IMR-90 (cell line): ENCODE measurements around the gene PGD. TPM values are rescaled to one million over a fixed set of nuclear protein-coding genes. Genes with fewer than 3 reads are reported as not detected.

Experiments used
- ATAC-seq: fragments of 200-7000 bp; cut with Tn5 transposase; 2 replicates; pipeline ENCODE4 v1.9.1; 2020; ENCODE audit warnings: low read depth, mild to moderate bottlenecking, moderate library complexity
- BruUV-seq: library from RNA; stranded (reverse); fragments of 400-500 nt; replicated peaks from 2 replicates; lab custom pipeline; 2021; lab: Mats Ljungman, UMichigan
- CTCF ChIA-PET: fragments of 300-600 bp; formaldehyde crosslinking; extraction: SDS; loops from one replicate; lab custom pipeline; 2021; ENCODE audit warnings: antibody characterized with exemption; lab: Yijun Ruan, JAX
- POLR2A ChIA-PET: fragments of 300-600 bp; sonication (Branson Sonifier 250); formaldehyde crosslinking; loops from one replicate; lab custom pipeline; 2022; ENCODE audit warnings: antibody characterized with exemption; ENCODE audit not compliant: unreplicated experiment; lab: Charles Lee
- DNase-seq: peaks from one replicate; pipeline ENCODE4 v3.0.0; 2013
- H2AFZ ChIP-seq: replicated peaks from 2 replicates; pipeline ENCODE3; 2013; ENCODE audit warnings: low read length, mild to moderate bottlenecking; ENCODE audit not compliant: poor library complexity
- H2AK5ac ChIP-seq: 2 replicates; pipeline ENCODE4 v1.6.1; 2013; ENCODE audit warnings: low read depth, low read length, inconsistent platforms
- H2AK9ac ChIP-seq: replicated peaks from 2 replicates; pipeline ENCODE3; 2013; ENCODE audit warnings: mild to moderate bottlenecking, low read depth, low read length, moderate library complexity; ENCODE audit not compliant: poor library complexity
- H2BK120ac ChIP-seq: 2 replicates; pipeline ENCODE4 v1.6.1; 2013; ENCODE audit warnings: low read depth, low read length, inconsistent platforms
- H2BK15ac ChIP-seq: 3 replicates; pipeline ENCODE4 v1.6.1; 2013; ENCODE audit warnings: low read depth, low read length, inconsistent platforms
- H2BK20ac ChIP-seq: 2 replicates; pipeline ENCODE4 v1.6.1; 2013; ENCODE audit warnings: low read depth, mild to moderate bottlenecking, inconsistent platforms, low read length, moderate library complexity
- H2BK5ac ChIP-seq: 2 replicates; pipeline ENCODE4 v1.6.1; 2013; ENCODE audit warnings: mild to moderate bottlenecking, low read depth, low read length, inconsistent platforms; ENCODE audit not compliant: poor library complexity, severe bottlenecking
- H3K14ac ChIP-seq: replicated peaks from 2 replicates; pipeline ENCODE4 v1.6.1; 2013; ENCODE audit warnings: low read depth, low read length, inconsistent platforms
- H3K18ac ChIP-seq: 2 replicates; pipeline ENCODE4 v1.6.1; 2013; ENCODE audit warnings: low read depth, low read length, control low read depth
- H3K23ac ChIP-seq: 2 replicates; pipeline ENCODE4 v1.6.1; 2013; ENCODE audit warnings: low read depth, low read length, inconsistent platforms
- H3K27ac ChIP-seq: 2 replicates; pipeline ENCODE4 v1.5.1; 2013; ENCODE audit warnings: mild to moderate bottlenecking, control low read depth, low read length; ENCODE audit not compliant: insufficient read depth
- H3K27me3 ChIP-seq: 2 replicates; pipeline ENCODE4 v1.6.1; 2013; ENCODE audit warnings: low read length; ENCODE audit not compliant: control insufficient read depth, insufficient read depth
- H3K36me3 ChIP-seq: 2 replicates; pipeline ENCODE4 v1.6.1; 2013; ENCODE audit warnings: low read length, mixed read lengths; ENCODE audit not compliant: control insufficient read depth, insufficient read depth
- H3K4ac ChIP-seq: 2 replicates; pipeline ENCODE4 v1.6.1; 2013; ENCODE audit warnings: low read depth, low read length, inconsistent platforms
- H3K4me1 ChIP-seq: 2 replicates; pipeline ENCODE4 v1.6.1; 2013; ENCODE audit warnings: low read length, mixed read lengths; ENCODE audit not compliant: control insufficient read depth, insufficient read depth
- H3K4me2 ChIP-seq: 2 replicates; pipeline ENCODE4 v1.6.1; 2013; ENCODE audit warnings: low read depth, mild to moderate bottlenecking, control low read depth, low read length, moderate library complexity
- H3K4me3 ChIP-seq: 2 replicates; pipeline ENCODE4 v1.5.1; 2013; ENCODE audit warnings: low read depth, mild to moderate bottlenecking, control low read depth, low read length, moderate library complexity; ENCODE audit not compliant: insufficient read depth
- H3K56ac ChIP-seq: 2 replicates; pipeline ENCODE4 v1.6.1; 2013; ENCODE audit warnings: low read length, inconsistent platforms; ENCODE audit not compliant: insufficient read depth; ENCODE audit errors: extremely low read depth
- H3K79me1 ChIP-seq, 2 experiments: 2 replicates each; pipeline ENCODE4 v1.6.1; 2013; ENCODE audit warnings: low read length in 2 of 2, inconsistent platforms in 1 of 2, low read depth in 1 of 2
- H3K9ac ChIP-seq: 2 replicates; pipeline ENCODE4 v1.6.1; 2013; ENCODE audit warnings: low read depth, low read length, control low read depth
- H3K9me1 ChIP-seq: 2 replicates; pipeline ENCODE4 v1.6.1; 2013; ENCODE audit warnings: low read length, inconsistent platforms; ENCODE audit not compliant: insufficient read depth
- H3K9me3 ChIP-seq: 2 replicates; pipeline ENCODE4 v1.6.1; 2013; ENCODE audit warnings: low read length; ENCODE audit not compliant: control insufficient read depth, insufficient read depth
- H4K20me1 ChIP-seq: 2 replicates; pipeline ENCODE4 v1.6.1; 2013; ENCODE audit warnings: low read length, inconsistent platforms; ENCODE audit not compliant: insufficient read depth
- H4K5ac ChIP-seq: 2 replicates; pipeline ENCODE4 v1.6.1; 2013; ENCODE audit warnings: mild to moderate bottlenecking, low read depth, low read length, control low read depth
- H4K8ac ChIP-seq, 2 experiments: 2 replicates each; pipeline ENCODE4 v1.6.1; 2013; ENCODE audit warnings: low read depth in 2 of 2, low read length in 2 of 2, control low read depth in 1 of 2, inconsistent platforms in 1 of 2
- H4K91ac ChIP-seq: 2 replicates; pipeline ENCODE4 v1.6.1; 2013; ENCODE audit warnings: low read depth, low read length, inconsistent platforms; ENCODE audit not compliant: insufficient read depth
- CHD1 ChIP-seq: IDR thresholded peaks from 2 replicates; pipeline ENCODE4 v1.6.1; 2012; ENCODE audit warnings: low read depth, low read length, improper control_type of control experiment
- CTCF ChIP-seq: conservative IDR thresholded peaks from 2 replicates; pipeline ENCODE4 v1.5.1; 2012; ENCODE audit warnings: mild to moderate bottlenecking, low read depth, low read length, improper control_type of control experiment
- MAFK ChIP-seq: IDR thresholded peaks from 2 replicates; pipeline ENCODE4 v1.6.1; 2012; ENCODE audit warnings: low read depth, low read length, improper control_type of control experiment
- POLR2A ChIP-seq: IDR thresholded peaks from 2 replicates; pipeline ENCODE4 v1.6.1; 2012; ENCODE audit warnings: mild to moderate bottlenecking, low read depth, low read length
- RAD21 ChIP-seq: IDR thresholded peaks from 2 replicates; pipeline ENCODE4 v1.6.1; 2012; ENCODE audit warnings: low read length, improper control_type of control experiment
- RCOR1 ChIP-seq: IDR thresholded peaks from 2 replicates; pipeline ENCODE4 v1.6.1; 2012; ENCODE audit warnings: mild to moderate bottlenecking, low read length, improper control_type of control experiment; ENCODE audit not compliant: insufficient replicate concordance
- RFX5 ChIP-seq: IDR thresholded peaks from 2 replicates; pipeline ENCODE4 v1.8.0; 2012; ENCODE audit warnings: low read depth, mild to moderate bottlenecking, low read length, moderate library complexity
- WGBS, 2 experiments: methylation state at CpG; one replicate each; pipeline versions ENCODE4 v1.1.5 to v1.1.7; 2013; ENCODE audit warnings: missing lambda C conversion rate in 2 of 2; ENCODE audit not compliant: insufficient read length in 1 of 2; ENCODE audit errors: extremely low coverage in 2 of 2; 5-methylcytosine and 5-hydroxymethylcytosine counted together
- dilution Hi-C: fragments of 300-500 bp; cut with HindIII; formaldehyde crosslinking; loops from one replicate; pipeline ENCODE4 v1.14.3; 2018; ENCODE audit warnings: low sequenced_read_pairs; ENCODE audit not compliant: unreplicated experiment
- in situ Hi-C: fragments of 300-500 bp; cut with MboI; formaldehyde crosslinking; loops from 3 replicates; pipeline ENCODE4 v1.14.3; 2019; ENCODE audit warnings: low sequenced_read_pairs, inconsistent platforms, mixed read lengths
- intact Hi-C: fragments of 100-400 bp; cut with micrococcal nuclease; formaldehyde crosslinking; loops from 2 replicates; pipeline ENCODE4 v1.10.0; 2022
- polyA plus RNA-seq, 3 experiments: library from polyadenylated mRNA; depleted of rRNA; stranded (reverse); fragments of >200 nt; gene quantifications; 2 replicates each; pipeline ENCODE4 v1.2.3, GENCODE V29; 2012; ENCODE audit warnings: low replicate concordance in 1 of 3
- total RNA-seq: library from RNA; depleted of rRNA; stranded (reverse); fragments of >200 nt; gene quantifications from 2 replicates; pipeline ENCODE4 v1.2.3, GENCODE V29; 2012

PGD gene
- total and polyA plus RNA-seq, 2 of the 4 experiments (the other 2 are of a cell fraction), result 118 to 216 TPM

GRCh38 chr1:10398278-10398733, 558 bp upstream of the PGD start:
- Histone ChIP-seq H3K9ac (peak overlapping the region; percentile 42), H3K4ac (peak overlapping the region; percentile 18; the same call in 1 of the 2 replicates), H3K27me3 (no peaks in the 10 kb centered on the region), H3K9me3 (no peaks in the 10 kb centered on the region), H3K23ac (peak overlapping the region; percentile 51), H3K18ac (no peak overlapping the region), H2BK120ac (0 out of 2 replicates have a peak overlapping the region, but pooled peaks have one; percentile 16), H3K36me3 (peaks cover 7% of the 10 kb centered on the region), H4K91ac (no peak overlapping the region), H4K20me1 (peaks cover 22% of the 10 kb centered on the region; the same call in 1 of the 2 replicates), H2AK9ac (peak overlapping the region; percentile 99), H4K5ac (no peak overlapping the region), H3K9me1 (peaks cover 4% of the 10 kb centered on the region; the same call in 1 of the 2 replicates), H3K4me1 (peaks cover 6% of the 10 kb centered on the region), H3K79me1 (peaks cover 9 to 22% of the 10 kb centered on the region in 2 experiments), H4K8ac (peak overlapping the region in 1 of 2 experiments; percentile 31; a peak in 1 of 4 replicates), H3K56ac (peak overlapping the region; percentile 44; the same call in 1 of the 2 replicates), H3K14ac (peak overlapping the region; percentile 38), H2AK5ac (no peak overlapping the region), H3K4me2 (peak overlapping the region; percentile 84), H2BK15ac (no peak overlapping the region), H3K27ac (peak overlapping the region; percentile 52), H2AFZ (peak overlapping the region; percentile 98), H3K4me3 (peak overlapping the region; percentile 76), H2BK5ac (peak overlapping the region; percentile 34), H2BK20ac (no peak overlapping the region)
- intact Hi-C loops, result loop anchor here (1.0 kb wide), 1 partner anchor 10 kb away; no protein-coding TSS in a partner anchor
- WGBS, 2 experiments, result 0% methylated on average over 11 of the region's 34 CpGs; no CpG with 5 or more reads in 1 of the 2 experiments
- BruUV-seq, result no TSS peak
- ChIA-PET POLR2A (interaction anchor here (2.9 kb wide), 1 partner anchor 11 kb away, joined by 22 read pairs; no protein-coding TSS in a partner anchor), CTCF (interaction anchor here (0.5 to 0.9 kb wide), 3 partner anchors 20 to 109 kb away, joined by 3 to 4 read pairs (median 3); no protein-coding TSS in a partner anchor)
- in situ Hi-C loops, result no loop called here
- dilution Hi-C loops, result no loop called here
- TF ChIP-seq CTCF, result no peak
- no peak for TF ChIP-seq MAFK
- TF ChIP-seq RFX5, result no peak
- no peak for TF ChIP-seq CHD1
- no peak for TF ChIP-seq POLR2A
- TF ChIP-seq RAD21, result no peak
- TF ChIP-seq RCOR1, result no peak
- DNase-seq (no peak), ATAC-seq (peak; percentile 33)
